ENCODE measurements around the gene IL7R.
"Not testable (repeated sequence)": the region's sequence is repeated elsewhere in the genome, so short reads cannot be mapped to it uniquely, and the experiment has no call there.

IL7R gene

DNA sequence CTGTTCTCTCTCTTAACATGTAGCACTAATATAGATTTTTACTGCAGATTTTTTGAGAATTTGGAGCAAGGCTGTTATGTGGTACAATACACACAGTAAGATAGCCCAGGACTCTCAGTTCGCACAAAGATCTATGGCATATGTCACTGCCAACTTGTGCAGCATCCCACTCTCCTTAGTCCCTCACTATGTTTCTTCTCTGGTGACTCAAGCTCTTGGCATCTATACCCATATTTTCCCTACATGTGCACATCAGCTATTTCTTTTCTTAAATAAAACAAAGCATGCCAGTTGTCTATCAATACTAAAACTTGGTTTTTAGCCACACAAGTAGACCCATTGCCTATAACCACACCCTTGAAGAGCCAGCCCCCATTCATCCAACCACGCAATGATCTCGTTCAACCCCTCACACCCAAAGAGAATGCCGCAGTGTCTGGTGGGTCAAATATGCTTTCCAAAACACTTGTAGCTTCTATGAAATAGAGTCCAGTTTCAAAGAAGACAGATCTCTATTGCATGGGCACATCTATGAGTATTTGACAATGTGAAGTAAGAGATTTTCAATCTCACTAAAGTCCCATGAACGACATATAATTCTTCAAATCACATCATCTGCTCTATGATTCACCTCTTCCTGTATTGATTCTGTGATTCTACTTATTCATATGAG is 18.2 kb upstream of the IL7R start:
- no peak for DNase-seq (ENCODE audit: low read depth, low spot score)

DNA sequence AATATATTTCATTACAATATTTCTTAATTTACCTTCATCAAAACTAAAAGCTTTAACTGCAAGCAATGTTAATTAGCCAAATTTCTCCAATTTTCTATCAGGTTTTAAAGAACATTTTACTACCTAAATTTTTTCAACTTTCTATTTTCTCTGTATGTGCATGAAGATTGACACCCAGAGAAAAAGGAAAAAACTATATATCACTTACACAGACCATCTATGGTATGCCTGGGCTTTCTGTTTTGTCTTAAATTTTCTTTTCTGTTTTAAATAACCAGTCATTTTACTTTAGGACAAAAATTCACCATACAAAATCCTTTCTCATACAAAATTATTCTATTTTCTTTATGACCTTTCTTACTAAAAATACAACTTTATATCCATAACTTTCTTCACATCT is 13.8 kb upstream of the IL7R start:
- no peak for DNase-seq (ENCODE audit: low read depth, low spot score)

DNA sequence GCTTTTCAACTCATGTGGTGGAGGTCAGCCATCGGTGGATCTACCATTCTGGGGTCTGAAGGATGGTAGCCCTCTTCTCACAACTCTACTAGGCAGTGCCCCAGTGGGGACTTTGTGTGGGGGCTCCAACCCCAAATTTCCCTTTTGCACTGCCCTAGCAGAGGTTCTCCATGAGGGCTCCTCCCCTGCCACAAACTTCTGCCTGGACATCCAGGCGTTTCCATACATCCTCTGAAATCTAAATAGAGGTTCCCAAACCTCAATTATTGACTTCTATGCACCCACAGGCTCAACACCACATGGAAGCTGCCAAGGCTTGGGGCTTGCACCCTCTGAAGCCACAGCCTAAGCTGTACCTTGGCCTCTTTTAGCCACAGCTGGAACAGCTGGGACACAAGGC is 11.2 kb upstream of the IL7R start:
- DNase-seq (ENCODE audit: low read depth, low spot score) = not testable (repeated sequence)

DNA sequence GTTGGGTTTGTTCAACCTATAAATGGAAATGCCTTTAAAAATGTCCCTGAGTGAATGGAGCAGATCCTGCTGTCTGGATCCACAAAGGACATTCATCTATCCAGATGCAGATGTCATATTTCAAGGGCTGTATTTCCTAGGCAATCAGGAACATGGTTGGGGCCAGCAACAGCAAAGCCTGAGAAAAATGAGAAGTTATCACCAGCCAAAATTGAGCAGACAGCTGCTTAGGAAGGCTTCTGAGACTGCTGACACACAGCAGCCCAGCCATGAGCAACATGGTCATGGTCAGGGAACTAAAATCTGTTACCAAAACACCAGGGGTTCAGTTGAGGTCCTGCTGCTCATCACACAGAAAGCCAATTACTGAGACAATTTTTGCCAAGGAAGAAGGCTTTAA is 9.2 kb upstream of the IL7R start:
- DNase-seq (ENCODE audit: low read depth, low spot score) = no peak

DNA sequence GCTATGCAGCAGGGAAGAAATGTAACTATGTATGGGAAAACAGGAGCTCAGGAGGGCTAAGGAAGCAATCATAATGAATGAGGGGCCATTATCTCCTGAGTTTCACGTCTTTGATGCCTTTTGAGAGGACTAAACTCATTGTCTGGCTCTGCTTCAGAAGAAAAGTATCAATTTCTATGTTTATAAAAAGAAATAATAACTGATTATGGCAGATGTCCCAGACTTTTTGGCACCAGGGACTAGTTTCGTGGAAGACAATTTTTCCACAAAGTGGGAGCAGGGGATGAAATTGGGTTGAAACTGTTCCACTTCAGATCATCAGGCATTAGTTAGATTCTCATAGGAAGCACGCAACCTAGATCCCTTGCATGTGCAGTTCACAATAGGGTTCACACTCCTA is 8.7 kb upstream of the IL7R start:
- no peak for DNase-seq (ENCODE audit: low read depth, low spot score)

DNA sequence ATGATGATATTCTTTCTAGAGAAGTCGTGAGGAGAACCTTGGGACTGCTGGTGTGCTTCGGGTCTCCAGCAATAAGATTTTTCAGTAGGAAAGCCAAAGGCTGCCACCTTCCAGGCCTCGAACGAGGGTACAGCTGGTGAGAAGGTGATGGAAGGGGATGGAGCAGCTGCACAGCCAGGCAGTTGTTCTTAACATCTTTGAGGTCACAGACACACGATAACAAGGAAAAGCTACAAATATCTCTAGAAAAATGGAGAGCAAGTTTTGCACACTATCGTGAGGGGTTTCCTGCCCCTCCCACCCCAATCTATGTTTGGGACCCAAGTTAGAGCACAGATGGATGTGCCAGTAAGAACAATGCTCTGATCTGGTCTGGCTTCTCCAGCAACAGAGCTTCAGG is 6.8 kb upstream of the IL7R start:
- no peak for DNase-seq (ENCODE audit: low read depth, low spot score)

DNA sequence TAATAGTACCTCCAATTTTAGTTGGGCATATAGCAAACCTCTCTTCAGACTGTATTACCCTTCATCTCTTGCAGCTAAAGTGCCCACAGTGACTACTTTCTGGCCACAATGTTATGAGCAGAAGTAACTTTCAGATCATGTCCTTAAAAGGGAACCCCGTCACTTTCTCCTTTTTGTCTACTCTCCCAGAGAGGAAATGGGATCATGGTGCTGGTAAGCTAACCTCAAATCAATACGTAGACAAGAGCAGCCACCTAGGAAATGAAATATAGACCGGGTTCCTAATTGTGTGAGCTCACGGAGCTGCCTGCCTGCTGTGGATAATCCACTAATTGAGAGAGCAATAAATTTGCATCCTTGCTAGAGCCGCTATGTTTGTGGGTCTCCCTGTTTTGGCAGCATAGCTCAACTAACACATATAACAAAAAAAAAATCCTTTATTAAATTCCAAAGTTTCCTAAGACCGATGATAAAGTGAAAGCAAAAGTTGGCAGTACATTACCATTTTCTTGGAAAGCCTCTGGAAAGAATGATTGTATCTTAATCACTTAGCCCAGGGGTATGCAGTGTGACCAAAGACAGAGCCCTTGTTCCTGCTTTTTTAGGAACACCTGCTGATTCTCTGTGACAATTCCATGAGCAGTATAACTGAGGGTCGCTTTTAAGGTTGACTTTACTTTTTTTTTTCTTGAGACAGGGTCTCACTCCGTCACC is 5.6 kb upstream of the IL7R start:
- no peak for DNase-seq (ENCODE audit: low read depth, low spot score)

DNA sequence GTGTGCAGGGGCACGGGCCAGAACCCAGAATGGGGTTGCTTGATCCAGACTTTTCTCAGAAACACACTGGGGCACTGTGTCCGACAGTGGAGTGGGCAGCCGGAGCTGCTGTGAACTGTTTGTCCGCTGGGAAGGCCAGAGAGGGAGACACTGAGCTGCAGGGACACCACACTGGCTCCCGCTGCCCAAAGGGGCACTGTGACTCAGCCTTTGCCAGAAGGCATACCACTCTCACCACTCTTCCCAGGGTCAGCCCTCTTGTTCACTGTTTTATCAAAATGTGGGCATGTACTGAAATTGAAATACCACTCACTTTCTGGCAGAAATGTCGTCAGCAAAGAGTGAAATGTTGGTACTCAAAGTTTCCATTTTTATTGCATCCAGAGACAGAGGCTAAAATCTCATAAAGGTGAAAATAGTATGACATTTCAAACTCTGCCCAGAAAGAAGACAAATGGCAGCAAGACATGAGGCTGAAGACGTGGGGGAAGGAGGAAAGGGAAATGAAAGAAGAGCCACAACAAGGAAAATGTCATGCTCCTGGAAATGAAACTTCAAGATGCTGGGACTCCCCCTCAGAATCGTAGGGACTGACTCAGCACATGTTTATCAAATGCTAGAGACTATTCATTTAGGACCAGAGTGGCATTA is 4.5 kb upstream of the IL7R start:
- no peak for DNase-seq (ENCODE audit: low read depth, low spot score)

DNA sequence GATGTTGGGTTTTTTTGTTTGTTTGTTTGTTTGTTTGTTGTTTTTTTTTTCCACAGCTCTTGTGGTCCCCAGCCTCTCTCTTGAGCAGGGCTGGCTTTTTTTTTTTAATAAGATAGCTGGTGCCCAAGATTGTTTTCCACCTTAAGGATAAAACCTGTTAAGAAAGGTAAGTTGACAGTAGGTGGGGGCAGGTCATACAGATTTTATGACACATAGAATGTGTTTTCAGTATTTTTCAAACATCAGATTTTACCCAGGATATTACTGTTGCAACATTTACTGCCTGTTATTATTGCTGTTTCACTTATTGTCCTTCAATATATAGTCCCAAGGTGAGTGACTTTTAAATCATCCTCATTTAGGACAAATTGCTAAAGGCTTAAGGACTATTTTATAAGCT is 3.9 kb upstream of the IL7R start:
- DNase-seq (ENCODE audit: low read depth, low spot score) = no peak

DNA sequence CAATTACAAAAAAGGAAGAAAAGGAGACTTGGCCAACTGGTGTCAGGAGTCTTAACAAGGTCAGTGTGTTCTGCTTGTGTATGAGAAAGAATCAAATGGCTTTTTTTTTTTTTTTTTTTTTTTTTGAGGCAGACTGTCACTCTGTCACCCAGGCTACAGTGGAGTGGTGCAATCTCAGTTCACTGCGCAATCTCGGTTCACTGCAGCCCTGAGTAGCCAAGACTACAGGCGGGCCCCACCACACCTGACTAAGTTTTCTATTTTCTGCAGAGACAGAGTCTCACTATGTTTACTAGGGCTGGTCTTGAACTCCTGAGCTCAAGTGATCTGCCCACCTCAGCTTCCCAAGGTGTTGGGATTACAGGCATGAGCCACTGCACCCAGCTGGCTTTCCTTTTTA is 3.1 kb upstream of the IL7R start:
- DNase-seq (ENCODE audit: low read depth, low spot score) = no peak

DNA sequence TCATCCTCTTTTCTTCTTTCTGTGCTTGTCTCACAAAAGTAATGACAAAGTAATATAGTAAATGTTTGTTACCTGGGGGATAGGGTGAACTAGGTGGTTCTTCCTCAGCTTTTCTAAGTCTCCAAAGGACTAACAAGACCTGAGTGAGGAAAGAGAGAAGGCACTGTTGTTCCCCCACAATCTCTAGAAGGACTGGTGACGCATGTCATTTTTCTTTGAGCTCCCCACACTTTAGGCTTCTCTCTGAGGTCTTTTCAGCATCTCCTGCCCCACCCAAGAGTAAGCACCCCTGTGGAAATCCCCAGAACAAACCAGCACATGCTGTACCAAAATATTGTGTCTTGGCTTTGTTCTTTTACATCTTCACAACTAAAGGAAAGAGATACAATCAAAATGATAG is 2.4 kb upstream of the IL7R start:
- no peak for DNase-seq (ENCODE audit: low read depth, low spot score)

DNA sequence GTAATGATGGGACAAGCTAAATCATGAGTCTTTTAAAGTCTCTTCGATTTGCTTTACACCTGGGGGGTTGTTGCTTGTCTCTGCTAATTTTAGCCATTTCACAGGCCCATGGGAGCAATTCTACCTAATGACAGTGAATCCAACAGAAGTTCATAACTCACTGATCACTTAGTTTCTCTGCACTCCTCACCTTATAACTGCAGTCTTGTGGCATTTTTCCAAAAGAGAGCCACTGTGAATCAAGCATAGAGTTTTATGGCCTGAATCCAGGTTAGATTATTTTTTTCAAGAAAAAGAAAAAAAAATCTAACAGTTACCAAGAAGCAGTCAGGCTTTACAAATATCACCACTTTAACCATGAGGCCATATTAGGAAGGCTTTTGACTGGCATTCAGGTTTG is 1.5 kb upstream of the IL7R start:
- DNase-seq (ENCODE audit: low read depth, low spot score) = no peak

DNA sequence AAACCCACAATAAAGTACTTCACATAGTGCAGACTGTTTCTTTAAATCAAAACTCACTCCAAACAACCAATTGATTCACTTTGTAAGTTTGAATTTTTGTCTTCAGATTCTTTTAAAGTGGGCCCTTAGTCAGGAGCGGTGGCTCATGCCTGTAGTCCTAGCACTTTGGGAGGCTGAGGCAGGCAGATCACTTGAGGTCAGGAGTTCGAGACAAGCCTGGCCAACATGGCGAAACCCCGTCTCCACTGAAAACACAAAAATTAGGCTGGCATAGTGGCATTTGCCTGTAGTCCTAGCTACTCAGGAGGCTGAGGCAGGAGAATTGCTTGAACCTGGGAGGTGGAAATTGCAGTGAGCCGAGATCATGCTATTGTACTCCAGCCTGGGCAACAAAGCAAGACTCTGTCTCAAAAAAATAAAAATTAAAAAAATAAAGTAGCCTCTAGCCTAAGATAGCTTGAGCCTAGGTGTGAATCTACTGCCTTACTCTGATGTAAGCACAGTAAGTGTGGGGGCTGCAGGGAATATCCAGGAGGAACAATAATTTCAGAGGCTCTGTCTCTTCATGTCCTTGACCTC is 416 bp upstream of the IL7R start:
- DNase-seq (ENCODE audit: low read depth, low spot score) = not testable (repeated sequence)

DNA sequence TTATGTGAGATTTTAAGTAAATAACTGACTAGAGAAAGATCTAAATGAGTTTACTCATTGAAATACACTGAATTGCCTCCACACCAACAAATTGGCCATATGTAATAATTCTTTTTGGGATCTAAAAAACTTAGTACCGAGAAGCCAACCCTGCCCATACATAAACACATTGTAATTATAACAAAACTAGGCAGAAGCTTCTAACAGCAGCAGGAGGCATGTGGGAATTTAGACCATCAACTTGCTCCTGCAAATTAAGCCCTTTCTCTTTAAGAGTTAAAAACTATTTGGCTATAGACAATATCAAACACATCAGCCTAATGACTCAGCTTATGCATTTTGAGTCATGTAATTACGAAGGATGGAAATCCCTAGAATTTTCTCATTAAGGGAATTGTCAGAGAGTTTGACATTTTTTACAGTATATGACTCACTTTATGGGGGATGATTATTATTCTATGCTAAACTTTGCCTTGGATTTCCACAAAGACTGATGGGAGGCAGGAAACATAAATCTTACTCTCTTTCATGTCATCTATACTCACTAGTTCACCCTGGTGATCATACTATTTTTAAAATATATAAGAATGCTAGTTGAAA is 1.0 kb downstream of the IL7R start:
- DNase-seq (ENCODE audit: low read depth, low spot score) = no peak

DNA sequence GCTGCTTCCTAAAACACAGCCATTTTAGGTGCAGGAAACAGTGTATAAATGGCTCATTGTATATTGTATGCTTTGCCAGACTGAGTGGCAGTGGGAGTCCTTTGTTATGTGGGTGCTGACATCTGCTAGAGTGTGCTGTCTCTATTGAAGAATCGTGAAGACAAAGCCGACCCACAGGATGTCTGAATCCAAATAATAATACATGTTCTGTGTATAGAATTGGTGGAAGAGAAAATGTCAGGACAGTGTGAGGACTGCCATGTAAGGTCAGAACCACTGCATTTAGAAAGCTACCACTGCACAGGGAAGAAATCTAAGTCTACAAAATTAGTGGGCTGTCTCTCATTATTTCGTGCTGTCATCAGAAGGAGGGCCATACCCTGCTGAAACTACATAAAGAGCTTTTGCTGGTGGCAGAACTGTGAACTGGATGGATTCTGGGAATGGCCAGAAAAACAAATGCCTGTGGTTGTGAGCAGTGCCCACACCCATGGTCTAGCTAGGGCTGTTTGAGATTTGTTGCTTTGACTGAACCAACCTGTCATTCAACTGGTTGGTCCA is 2.5 kb downstream of the IL7R start:
- DNase-seq (ENCODE audit: low read depth, low spot score) = no peak

DNA sequence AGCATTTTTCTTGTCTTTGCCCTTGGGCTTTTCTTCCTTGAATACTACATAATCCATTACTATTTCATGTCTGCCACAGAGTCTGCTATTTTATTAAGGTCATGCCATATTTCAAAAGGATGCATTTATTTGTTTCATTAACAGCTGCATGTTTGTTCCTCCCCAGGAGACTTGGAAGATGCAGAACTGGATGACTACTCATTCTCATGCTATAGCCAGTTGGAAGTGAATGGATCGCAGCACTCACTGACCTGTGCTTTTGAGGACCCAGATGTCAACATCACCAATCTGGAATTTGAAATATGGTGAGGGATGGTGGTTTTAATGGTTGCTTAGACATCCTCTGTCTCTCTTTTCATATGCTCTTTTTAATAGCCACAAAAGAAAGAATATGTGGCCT is 4.0 kb downstream of the IL7R start:
- no peak for DNase-seq (ENCODE audit: low read depth, low spot score)

DNA sequence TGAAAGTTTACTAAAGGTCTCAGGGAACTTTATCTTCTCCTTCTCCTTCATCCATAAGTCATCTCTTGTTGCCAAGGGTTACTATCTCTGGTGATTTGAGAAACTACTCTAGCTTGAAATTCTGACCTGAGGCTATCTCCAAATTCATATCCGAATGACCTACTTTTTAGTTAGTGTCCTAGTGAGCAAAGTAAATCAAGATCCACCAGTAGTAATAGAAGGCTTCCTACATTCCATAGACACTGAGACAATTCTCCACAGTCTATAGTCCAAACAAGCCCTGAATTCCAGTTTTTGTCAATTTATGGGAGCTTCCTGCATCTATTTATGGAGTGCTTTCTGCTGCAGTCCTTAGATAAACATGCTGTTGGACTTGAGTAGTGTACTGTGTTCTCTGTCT is 5.0 kb downstream of the IL7R start:
- DNase-seq (ENCODE audit: low read depth, low spot score) = no peak

DNA sequence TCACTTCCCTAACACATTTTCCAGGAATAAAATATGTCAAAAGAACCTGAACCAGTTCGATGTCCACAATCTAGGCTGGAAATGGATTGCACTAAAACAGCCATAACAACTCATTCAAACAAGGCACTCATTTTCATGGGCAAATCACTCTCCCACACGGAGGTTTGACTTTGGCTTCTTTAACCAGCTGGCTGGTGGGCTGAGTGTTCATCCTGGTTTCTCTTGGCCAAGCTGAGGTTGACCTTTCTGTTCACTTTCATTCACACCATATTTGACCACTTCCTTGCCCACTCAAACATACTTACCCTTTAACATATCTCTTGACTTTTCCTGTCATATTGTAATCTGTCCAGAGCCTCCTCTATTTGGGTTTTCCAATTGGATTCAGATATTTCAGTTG is 5.4 kb downstream of the IL7R start:
- DNase-seq (ENCODE audit: low read depth, low spot score) = no peak

DNA sequence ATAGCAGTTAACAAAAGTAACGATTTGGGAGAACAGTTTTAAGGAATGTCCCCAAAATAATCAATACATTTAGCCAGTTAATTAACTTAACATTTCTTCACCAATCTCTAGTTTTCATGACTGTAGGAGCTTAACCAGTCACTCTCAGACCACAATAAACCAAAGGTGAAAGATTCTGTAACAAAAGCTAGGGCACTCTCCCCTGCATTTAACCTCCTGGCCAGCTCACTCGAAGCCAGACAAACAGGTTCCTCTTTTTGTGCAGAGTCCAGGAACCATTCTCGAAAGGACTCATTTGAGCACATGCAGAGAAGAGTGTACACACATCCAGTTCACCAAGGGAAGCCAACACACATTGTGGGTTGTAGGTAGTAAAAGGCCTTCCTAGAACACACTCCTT is 6.5 kb downstream of the IL7R start:
- no peak for DNase-seq (ENCODE audit: low read depth, low spot score)

DNA sequence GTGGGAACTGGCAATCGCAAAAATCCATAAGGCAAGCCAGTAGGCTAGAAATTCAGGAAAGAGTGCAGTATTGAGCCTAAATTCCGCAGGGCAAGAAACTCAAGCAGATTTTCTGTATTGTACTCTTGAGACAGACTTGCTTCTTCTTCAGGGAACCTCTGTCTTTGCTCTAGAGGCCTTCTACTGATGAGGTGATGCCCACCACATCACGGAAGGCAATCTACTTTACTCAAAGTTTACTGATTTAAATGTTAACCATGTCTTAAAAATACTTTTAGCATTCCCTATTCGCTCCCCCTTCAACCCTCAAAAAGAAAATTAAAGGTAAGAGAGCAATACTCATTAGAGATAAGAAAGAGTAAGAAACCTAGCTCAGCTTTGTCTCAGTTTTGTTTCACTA is 11.3 kb downstream of the IL7R start:
- DNase-seq (ENCODE audit: low read depth, low spot score) = no peak

DNA sequence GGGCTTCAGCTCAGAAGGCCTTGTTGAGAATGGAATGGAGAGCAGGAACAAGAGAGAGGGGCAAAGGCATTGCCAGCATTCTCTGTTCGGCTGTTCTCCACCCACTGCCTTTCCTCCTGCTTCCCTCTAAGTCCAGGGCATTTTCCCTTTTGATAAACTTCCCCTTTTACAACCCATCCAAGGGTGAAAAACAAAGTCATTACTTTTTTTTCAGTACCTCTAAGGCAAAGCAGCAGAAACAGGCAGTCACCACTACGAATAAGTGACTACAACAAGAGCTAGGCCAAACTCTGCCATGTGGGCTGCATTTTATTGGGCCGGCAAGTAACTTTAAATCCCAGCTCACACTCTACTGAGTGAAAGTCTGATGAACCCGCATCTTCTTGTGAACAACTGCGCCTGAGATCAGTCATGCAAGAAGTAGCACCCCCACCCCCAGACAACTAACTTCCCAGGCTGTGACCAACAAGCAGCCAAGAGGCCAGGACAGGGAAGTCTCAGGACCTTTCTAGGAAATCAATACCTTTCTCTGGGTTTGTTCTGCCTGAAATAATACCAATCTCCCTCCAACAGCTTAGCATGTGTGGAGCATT is 13.1 kb downstream of the IL7R start:
- DNase-seq (ENCODE audit: low read depth, low spot score) = no peak

DNA sequence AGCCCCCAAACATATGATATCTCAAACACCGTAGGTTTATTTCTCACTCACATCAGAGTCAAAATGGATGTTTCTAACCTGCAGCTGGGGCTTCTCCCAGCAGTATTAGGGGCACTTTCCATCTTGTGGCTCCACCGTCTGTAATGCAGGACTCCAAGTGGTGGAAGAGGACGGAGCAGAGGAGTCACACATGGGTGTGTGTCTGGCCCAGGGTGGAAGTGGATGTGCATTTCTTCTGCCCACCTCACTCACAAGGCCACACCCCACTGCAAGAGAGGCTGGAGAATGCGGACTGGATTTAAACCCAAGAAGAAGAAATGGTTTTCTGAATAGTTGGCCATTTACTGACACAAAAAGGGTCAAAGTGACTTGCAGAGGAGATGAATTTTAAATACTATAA is 13.9 kb downstream of the IL7R start:
- DNase-seq (ENCODE audit: low read depth, low spot score) = no peak
